GM12874 (cell line): ENCODE data around the gene PNKD.

ENCODE experiments used
- CTCF ChIP-seq: IDR thresholded peaks from 2 replicates; pipeline ENCODE4 v1.5.1; 2011; ENCODE audit warnings: low read depth, mild to moderate bottlenecking, control low read depth, low read length, moderate library complexity; ENCODE audit not compliant: insufficient read depth

The PNKD gene

DNA sequence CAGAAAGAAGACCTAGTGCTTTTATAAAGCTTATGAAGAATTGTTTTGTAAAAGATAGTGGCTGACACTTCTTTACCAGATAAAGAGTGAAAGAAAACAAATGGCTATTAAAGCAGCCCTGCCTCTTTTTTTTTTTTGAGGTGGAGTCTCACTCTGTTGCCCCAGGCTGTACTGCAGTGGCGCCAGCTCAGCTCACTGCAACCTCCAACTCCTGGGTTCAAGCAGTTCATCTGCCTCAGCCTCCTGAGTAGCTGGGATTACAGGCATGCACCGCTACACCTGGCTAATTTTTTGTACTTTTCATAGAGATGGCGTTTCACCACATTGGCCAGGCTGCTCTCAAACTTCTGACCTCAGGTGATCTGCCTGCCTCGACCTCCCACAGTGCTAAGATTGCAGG, 40.5 kb upstream of the PNKD start:
- TF ChIP-seq CTCF: no peak

GRCh38 chr2:218230882-218231281, 39.4 kb upstream of the PNKD start:
- peak; percentile 29; the same call in 1 of the 2 replicates for TF ChIP-seq CTCF

- no peak for TF ChIP-seq CTCF
Observed at GRCh38 chr2:218233543-218233942, 36.8 kb upstream of the PNKD start.

GRCh38 chr2:218234521-218234920, 35.8 kb upstream of the PNKD start:
- TF ChIP-seq CTCF: no peak

- TF ChIP-seq CTCF: no peak
Observed at GRCh38 chr2:218235017-218235416, 35.3 kb upstream of the PNKD start.

DNA sequence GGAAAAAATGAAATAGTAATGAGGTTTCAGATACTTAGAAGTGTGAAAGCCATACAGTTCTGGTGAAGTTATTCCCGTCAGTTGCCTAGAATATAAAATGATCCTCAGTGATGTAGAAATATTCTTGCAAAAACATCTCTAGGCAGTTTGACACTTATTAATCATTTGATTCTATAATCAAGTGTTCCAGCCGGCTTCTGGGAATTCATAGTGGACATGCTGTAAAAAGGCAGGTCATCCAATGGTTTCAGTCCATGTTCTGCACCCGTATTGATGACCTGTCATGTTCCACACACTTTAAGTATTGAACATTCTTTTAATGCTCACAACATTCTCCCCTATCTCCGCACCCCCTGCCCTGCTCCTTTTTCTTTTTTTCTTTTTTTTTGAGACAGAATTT, 33.5 kb upstream of the PNKD start:
- TF ChIP-seq CTCF: no peak

DNA sequence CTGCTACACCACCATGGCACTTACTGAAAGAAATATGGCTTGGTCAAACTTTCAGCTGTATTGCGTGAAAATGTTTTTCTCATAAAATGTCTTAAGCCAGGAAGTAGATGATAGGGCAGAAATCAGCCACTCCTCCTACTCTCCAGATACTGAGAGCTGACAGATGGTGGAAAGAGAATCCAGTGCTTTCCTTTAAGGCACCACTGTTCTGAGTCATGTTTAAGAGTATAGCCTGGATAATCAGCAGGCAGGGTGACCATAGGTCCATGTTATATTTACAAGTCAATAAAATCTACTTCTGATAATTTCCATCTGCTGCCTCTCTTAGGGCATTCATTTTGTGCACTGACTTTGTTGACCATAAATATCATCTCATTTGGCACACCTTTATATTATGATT, 31.4 kb upstream of the PNKD start:
- TF ChIP-seq CTCF: no peak

GRCh38 chr2:218244204-218244603, 26.1 kb upstream of the PNKD start:
- no peak for TF ChIP-seq CTCF
